Coronary artery (tissue), 2 donors: ENCODE measurements around the gene HMCN2.

Source experiments
- DNase-seq: peaks from one replicate; pipeline ENCODE4 v3.0.0-alpha.2; 2017; ENCODE audit warnings: low spot score
- H3K27ac ChIP-seq, 2 donors: fragments of 200-600 bp; sonication (generic); one replicate each; pipeline ENCODE4 v1.5.1; 2016 to 2019
- H3K4me3 ChIP-seq: fragments of 200-600 bp; sonication (generic); 2 replicates; pipeline ENCODE4 v1.5.1; 2016; ENCODE audit warnings: mild to moderate bottlenecking, moderate library complexity
- TF ChIP-seq, protein P1 (sequence below): fragments of 200-600 bp; sonication (generic); IDR thresholded peaks from one replicate; pipeline ENCODE4 v1.5.1; 2019; ENCODE audit warnings: antibody characterized with exemption

HMCN2 gene

DNA sequence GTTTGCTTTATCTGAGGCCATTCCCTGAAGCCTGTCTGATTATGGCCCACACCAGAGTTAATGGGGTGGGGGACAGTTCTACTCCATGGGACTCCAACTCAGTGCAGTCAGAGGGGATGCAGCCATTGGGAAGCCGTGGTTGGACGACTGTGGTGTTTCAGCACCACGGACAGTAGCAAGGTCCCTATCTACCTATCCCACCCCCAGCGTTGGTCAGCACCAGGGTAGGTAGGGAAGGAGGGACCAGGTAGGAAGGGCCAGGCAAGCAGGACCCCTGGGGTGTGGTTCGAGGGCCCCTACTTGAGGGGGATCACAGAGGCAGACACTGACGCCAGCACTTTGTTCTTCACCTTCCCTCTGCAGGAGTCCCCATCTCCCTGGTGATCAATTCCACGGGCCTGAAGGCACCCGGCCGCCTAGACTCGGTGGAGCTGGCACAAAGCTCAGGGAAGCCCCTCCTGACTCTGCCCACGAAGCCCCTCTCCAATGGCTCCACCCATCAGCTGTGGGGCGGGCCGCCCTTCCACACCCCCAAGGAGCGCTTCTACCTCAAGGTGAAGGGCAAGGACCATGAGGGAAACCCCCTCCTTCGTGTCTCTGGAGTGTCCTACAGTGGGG is 33.2 kb downstream of the HMCN2 start:
- TF ChIP-seq, protein P1, sequence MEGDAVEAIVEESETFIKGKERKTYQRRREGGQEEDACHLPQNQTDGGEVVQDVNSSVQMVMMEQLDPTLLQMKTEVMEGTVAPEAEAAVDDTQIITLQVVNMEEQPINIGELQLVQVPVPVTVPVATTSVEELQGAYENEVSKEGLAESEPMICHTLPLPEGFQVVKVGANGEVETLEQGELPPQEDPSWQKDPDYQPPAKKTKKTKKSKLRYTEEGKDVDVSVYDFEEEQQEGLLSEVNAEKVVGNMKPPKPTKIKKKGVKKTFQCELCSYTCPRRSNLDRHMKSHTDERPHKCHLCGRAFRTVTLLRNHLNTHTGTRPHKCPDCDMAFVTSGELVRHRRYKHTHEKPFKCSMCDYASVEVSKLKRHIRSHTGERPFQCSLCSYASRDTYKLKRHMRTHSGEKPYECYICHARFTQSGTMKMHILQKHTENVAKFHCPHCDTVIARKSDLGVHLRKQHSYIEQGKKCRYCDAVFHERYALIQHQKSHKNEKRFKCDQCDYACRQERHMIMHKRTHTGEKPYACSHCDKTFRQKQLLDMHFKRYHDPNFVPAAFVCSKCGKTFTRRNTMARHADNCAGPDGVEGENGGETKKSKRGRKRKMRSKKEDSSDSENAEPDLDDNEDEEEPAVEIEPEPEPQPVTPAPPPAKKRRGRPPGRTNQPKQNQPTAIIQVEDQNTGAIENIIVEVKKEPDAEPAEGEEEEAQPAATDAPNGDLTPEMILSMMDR, result no peak
- no peak for DNase-seq
- Histone ChIP-seq H3K4me3 (no peak overlapping the region), H3K27ac (no peak overlapping the region)

DNA sequence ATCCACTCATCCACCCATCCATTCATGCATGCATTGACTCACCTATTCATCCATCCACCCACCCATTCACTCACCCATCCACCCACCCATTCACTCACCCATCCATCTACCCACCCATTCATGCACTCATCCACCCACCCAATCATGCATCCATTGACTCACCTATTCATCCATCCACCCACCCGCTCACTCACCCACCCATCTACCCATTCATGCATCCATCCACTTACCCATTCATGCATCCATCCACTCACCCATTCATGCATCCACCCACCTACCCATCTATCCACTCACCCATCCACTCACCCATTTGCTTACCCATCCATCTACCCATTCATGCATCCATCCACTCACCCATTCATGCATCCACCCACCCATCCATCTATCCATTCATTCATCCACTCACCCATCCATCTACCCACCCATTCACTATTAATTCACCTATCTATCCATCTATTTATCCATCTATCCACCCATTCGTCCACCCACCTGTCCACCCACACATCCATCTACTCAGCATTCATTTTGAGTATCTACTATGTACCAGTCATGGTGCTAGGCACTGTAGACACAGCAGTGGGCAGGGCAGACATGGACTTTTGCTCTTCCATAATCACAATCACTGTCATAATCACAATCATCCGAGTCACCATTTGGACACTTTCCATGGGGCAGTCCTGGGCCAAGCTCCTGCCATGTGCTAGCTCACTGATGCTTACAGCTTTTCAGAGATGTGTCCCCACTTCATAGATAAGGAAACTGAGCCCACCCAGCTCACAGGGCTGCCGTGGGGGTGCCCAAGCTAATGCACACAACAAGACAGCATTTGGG is 34.4 kb downstream of the HMCN2 start:
- TF ChIP-seq, protein P1, result no peak
- H3K4me3 ChIP-seq, result no peak overlapping the region
- H3K27ac ChIP-seq, result no peak overlapping the region
- no peak for DNase-seq

DNA sequence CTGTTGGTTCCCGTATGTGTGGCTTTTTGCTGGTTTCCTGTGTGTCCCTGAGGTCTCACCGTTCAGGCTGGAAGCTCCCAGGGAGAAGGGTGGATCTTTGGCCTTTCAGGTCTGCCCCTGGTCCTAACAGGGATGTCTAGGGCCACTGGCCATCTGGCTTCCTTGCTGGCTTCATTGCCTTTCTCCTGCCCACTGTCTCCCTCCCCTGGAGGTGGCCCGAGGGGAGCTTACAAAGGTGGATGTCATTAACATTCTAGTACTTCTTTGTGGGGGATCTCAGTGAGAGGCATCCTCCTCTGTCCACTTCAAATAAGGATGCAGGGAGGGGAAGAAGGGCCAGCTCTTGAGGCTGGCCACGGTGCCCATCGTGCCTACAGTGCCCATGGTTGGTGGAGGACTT is 35.2 kb downstream of the HMCN2 start:
- no peak for DNase-seq
- H3K27ac ChIP-seq, result peak overlapping the region in 1 of 2 donors; percentile 42
- TF ChIP-seq, protein P1, result no peak
- no peak overlapping the region for H3K4me3 ChIP-seq

DNA sequence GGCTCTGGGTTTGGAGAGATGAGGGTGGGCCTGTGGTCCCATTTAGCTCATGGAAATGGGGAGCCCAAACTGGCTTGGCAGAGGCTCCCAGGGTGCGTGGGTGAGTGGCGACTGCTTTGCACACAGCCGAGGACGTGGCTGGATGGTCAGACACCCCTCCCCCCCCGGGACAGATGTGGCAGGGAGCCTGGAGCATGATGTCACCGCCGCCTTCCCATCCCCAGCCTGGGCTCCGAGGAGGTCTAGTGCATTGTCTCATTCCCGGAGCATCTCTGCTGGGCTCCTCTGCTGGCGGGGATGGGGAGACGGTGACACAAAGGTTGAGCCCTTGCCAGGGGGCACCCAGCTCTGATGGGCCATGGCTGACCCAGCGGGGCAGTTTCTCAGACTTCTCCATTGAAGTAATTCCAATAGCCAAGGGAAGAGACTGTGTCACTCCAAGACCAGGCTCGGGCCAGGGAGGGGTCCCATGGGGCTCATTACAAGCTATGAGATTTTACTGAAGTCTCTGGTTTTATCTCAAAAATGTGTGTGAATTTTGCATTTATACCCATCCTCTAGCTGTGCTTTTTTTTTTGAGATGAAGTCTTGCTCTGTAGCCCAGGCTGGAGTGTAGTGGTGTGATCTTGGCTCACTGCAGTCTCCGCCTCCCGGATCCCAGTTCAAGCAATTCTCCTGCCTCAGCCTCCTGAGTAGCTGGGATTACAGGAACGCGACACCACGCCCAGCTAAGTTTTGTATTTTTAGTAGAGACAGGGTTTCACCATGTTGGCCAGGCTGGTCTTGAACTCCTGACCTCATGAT is 36.1 kb downstream of the HMCN2 start:
- TF ChIP-seq, protein P1, result no peak
- H3K4me3 ChIP-seq, result no peak overlapping the region
- peak overlapping the region in 1 of 2 donors; percentile 42 for H3K27ac ChIP-seq
- no peak for DNase-seq

DNA sequence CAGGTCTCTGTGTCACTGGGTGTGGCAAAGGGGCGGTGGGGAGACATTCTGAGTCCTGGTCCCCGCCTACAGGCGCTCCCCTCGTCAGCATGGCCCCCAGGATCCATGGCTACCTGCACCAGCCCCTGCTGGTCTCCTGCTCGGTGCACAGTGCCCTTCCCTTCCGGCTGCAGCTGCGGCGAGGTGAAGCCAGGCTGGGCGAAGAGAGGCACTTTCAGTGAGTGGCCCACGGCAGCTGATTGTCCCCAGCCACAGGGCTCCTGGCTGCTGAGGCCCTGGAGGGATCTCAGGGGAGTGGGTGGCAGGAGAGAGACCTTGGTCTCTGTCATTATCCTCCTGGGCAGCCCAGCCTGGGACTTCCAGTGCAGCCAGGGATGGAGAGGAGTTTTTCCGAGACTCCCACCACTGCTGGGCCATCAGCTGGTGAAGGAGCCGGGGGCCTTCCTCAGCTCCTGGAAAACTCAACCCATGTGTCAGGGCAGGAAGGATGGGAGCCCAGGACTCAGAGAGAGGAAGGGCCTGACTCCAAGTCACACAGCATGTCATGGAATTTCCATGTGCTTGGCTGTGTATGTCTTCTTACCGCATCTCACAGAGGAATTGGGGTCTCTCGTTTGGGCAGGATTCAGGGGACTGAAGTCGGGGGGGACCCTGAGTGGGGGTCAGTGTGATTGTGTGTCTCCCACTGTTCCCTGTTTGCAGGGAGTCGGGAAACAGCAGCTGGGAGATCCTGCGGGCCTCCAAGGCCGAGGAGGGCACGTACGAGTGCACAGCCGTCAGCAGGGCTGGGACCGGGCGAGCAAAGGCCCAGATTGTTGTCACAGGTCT is 37.4 kb downstream of the HMCN2 start:
- TF ChIP-seq, protein P1, result no peak

DNA sequence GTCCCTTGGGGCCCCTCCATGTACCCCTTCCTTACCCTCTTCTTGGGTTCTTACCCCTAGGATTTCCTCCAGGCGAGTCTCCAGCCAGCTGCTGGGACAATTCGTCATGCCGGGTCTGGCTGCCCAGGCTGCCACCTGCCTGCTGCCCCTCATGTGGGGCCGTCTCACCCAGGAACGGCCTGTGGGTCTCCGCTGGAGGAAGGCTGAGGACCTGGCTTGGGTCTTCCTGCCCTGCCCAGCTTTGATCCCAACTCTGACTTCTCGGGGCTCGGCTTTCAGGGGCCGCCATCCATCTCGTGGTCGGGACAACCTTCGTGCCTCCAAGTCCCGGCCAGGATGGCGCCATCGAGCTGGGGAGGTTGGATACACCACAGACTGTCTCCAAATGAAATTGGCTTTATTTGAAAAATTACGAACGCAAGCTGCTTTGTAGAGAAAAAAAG is 38.1 kb downstream of the HMCN2 start:
- DNase-seq, result no peak
- peak overlapping the region in 1 of 2 donors; percentile 60 for H3K27ac ChIP-seq
- TF ChIP-seq, protein P1, result no peak
- H3K4me3 ChIP-seq, result no peak overlapping the region

More for the DNA sequence above, 37.4 kb downstream of the HMCN2 start:
- DNase-seq, result no peak
- H3K4me3 ChIP-seq, result no peak overlapping the region
- peak overlapping the region in 1 of 2 donors; percentile 60 for H3K27ac ChIP-seq
